ENCODE measurements around the gene ABCA3.

The ABCA3 gene

GRCh38 chr16:2233872-2234812, 106.4 kb downstream of the ABCA3 start:
- H3K27me3 ChIP-seq (ENCODE audit: insufficient read depth, poor library complexity, severe bottlenecking): no peaks in the 10 kb centered on the region
- DNase-seq (ENCODE audit: low read depth in 1 of 2, low spot score in 1 of 2): no peak
- H3K4me3 ChIP-seq (replicated peaks; ENCODE audit: insufficient read depth, low read length): no peak overlapping the region
- TF ChIP-seq SPI1 (IDR thresholded peaks at IDR 0.05; ENCODE audit: borderline replicate concordance, low read depth): no peak
- TF ChIP-seq REST (IDR thresholded peaks at IDR 0.05; ENCODE audit: insufficient replicate concordance, low read depth): no peak
- TF ChIP-seq GABPA (IDR thresholded peaks at IDR 0.05; ENCODE audit: low read depth): no peak
- no peak for TF ChIP-seq CTCF (IDR thresholded peaks at IDR 0.05; ENCODE audit: insufficient read depth, low read length)
- TF ChIP-seq POLR2AphosphoS5 (IDR thresholded peaks at IDR 0.05; ENCODE audit: low read depth): no peak
- H3K27ac ChIP-seq (replicated peaks): no peak overlapping the region

GRCh38 chr16:2233046-2233775, 107.3 kb downstream of the ABCA3 start:
- H3K4me3 ChIP-seq (replicated peaks; ENCODE audit: insufficient read depth, low read length): no peak overlapping the region
- no peak overlapping the region for H3K27ac ChIP-seq (replicated peaks)
- no peak for DNase-seq (ENCODE audit: low read depth in 1 of 2, low spot score in 1 of 2)
- no peaks in the 10 kb centered on the region for H3K27me3 ChIP-seq (ENCODE audit: insufficient read depth, poor library complexity, severe bottlenecking)
- TF ChIP-seq REST (IDR thresholded peaks at IDR 0.05; ENCODE audit: insufficient replicate concordance, low read depth) (no peak), GABPA (IDR thresholded peaks at IDR 0.05; ENCODE audit: low read depth) (no peak), POLR2AphosphoS5 (IDR thresholded peaks at IDR 0.05; ENCODE audit: low read depth) (no peak), SPI1 (IDR thresholded peaks at IDR 0.05; ENCODE audit: borderline replicate concordance, low read depth) (no peak), CTCF (IDR thresholded peaks at IDR 0.05; ENCODE audit: insufficient read depth, low read length) (no peak)

- Histone ChIP-seq H3K4me3 (replicated peaks; ENCODE audit: insufficient read depth, low read length) (no peak overlapping the region), H3K27ac (replicated peaks) (no peak overlapping the region), H3K27me3 (ENCODE audit: insufficient read depth, poor library complexity, severe bottlenecking) (no peaks in the 10 kb centered on the region)
- TF ChIP-seq REST (IDR thresholded peaks at IDR 0.05; ENCODE audit: insufficient replicate concordance, low read depth): no peak
- no peak for TF ChIP-seq POLR2AphosphoS5 (IDR thresholded peaks at IDR 0.05; ENCODE audit: low read depth)
- no peak for TF ChIP-seq SPI1 (IDR thresholded peaks at IDR 0.05; ENCODE audit: borderline replicate concordance, low read depth)
- no peak for TF ChIP-seq GABPA (IDR thresholded peaks at IDR 0.05; ENCODE audit: low read depth)
- DNase-seq (ENCODE audit: low read depth in 1 of 2, low spot score in 1 of 2): no peak
Observed at GRCh38 chr16:2232094-2232990, 108.2 kb downstream of the ABCA3 start.
